ENCODE results near the gene TPCN2.
"Not testable (repeated sequence)": the region's sequence is repeated elsewhere in the genome, so short reads cannot be mapped to it uniquely, and the experiment has no call there.

Gene TPCN2

DNA sequence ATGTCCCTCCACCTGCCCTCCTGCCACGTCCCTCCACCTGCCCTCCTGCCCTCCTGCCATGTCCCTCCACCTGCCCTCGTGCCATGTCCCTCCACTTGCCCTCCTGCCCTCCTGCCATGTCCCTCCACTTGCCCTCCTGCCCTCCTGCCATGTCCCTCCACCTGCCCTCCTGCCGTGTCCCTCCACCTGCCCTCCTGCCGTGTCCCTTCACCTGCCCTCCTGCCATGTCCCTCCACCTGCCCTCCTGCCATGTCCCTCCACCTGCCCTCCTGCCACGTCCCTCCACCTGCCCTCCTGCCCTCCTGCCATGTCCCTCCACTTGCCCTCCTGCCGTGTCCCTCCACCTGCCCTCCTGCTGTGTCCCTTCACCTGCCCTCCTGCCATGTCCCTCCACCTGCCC lies 28.2 kb downstream of the TPCN2 start:
- DNase-seq: not testable (repeated sequence)

DNA sequence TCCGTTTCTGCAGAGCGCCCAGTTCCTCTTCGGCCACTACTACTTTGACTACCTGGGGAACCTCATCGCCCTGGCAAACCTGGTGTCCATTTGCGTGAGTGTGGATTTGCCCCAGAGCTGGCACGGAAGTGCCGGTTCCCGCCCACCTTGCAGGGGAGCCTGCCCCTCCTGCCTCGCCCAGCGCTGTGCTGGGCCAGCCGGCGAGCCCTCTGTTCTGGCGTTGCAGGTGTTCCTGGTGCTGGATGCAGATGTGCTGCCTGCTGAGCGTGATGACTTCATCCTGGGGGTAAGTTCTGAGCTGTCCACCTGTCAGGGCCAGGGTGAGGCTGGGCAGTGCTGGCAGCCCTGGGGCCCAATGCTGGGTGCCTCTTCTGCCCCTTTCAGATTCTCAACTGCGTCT lies 29.8 kb downstream of the TPCN2 start:
- no peak for DNase-seq

DNA sequence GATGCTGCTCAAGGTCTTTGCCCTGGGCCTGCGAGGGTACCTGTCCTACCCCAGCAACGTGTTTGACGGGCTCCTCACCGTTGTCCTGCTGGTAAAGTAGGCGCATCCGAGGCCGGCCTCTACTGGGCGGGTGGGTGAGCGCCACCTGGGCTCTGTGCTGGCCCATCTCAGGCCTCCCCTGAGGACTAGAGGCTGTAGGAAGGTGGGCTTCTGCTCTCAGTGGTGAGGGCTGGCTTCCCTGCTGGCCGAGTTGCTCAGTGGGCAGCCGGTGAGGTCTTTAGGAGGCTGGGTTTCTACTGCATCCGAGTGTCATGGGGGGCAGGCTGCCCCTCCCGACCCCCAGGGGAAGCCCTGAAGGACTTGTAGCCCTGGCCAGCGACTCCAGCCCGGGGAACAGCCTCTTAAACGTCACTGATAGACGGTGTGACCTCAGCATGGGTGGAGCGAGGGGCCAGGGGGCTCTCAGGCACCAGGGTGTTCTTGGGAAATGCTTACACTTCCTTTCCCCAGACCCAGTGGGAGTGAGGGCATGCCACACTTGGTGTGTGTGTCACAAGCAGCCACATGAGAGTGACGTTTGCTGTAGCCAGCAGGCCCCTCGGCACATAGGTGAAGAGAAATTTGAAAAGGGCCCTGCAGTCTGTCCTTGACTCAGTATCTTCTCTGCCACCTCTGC lies 30.3 kb downstream of the TPCN2 start:
- no peak for DNase-seq

DNA sequence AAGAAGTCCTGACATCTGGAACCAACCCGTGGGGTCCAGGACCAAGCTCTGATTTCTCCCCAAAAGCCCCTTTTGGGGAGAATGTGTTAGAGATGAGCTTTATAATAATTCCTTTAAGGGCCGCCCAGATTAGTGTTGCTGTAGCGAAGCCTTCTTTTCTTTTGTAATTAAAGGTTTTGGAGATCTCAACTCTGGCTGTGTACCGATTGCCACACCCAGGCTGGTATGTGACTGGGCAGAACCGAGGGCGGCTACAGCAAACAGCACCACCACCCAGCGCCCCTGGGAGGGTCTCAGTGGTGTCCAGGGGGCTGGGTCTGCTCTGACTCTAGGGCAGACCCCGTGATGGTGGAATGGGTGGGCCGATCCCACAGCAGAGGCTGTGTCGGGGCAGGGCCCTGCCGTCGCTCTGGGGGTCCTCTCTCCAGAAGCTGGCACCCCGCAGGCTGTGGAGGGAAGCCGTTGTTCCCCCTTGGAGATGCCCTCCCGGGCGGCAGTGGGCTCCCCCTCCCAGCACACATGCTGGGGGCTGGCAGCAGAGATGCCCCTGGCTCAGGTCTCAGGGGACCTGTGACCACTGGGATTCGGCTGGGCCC lies 31.0 kb downstream of the TPCN2 start:
- DNase-seq: no peak

- DNase-seq: peak; percentile 36
Measured at GRCh38 chr11:69080257-69080995, 31.7 kb downstream of the TPCN2 start.

- no peak for DNase-seq
Measured at GRCh38 chr11:69081180-69081579, 32.4 kb downstream of the TPCN2 start.

DNA sequence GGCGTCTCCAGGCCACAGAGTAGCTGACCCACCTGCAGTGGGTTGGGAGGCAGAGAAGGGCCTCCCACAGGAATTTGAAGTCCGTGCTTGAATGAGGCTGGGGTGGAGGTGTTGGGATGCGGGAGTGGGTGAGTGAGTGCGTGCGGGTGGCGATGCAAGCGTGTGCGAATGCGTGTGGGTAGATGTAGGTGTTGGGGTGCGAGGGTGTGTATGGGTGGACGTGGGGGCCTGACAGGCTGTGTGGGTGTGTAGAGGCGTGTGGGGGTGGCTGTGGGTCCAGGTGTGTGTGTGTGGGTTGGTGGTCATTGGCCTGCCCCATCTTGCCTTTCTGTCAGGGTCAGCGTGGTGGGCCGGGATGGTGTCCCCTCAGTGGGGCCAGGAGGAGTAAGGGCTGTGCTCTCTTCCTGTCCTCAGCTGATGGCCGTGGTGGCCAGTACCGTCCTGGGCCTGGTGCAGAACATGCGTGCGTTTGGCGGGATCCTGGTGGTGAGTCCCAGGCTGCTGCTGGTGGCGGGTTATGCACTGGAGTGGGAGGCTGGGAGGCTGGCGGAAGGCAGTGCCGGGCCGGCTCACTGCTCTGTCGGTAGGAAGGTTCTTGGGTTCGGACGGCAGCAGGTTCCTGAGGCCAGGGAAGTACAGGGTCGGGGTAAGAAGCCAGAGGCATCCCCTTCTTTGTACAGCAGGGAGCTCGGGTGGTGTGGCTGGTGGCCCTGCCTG lies 35.0 kb downstream of the TPCN2 start:
- DNase-seq: no peak

DNA sequence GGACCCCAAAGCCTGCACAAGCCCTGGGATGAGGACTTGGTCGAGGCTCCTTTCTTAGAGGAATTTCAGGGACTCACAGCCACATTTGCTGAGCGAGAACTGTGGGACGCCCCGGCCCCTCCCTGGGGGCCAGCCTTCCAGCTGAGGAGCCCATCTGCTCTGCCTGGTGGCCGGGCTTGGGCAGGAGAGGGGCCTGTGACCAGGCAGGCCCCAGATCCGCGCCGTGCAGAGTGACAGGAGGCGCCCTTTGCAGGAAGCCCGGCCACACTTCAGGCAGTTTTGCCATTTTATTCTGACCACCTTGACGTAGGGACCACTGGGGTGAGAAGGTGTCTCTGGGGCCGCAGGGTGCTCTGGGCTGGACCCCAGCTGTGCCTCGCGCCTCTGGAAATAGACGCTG lies 35.6 kb downstream of the TPCN2 start:
- DNase-seq: no peak

DNA sequence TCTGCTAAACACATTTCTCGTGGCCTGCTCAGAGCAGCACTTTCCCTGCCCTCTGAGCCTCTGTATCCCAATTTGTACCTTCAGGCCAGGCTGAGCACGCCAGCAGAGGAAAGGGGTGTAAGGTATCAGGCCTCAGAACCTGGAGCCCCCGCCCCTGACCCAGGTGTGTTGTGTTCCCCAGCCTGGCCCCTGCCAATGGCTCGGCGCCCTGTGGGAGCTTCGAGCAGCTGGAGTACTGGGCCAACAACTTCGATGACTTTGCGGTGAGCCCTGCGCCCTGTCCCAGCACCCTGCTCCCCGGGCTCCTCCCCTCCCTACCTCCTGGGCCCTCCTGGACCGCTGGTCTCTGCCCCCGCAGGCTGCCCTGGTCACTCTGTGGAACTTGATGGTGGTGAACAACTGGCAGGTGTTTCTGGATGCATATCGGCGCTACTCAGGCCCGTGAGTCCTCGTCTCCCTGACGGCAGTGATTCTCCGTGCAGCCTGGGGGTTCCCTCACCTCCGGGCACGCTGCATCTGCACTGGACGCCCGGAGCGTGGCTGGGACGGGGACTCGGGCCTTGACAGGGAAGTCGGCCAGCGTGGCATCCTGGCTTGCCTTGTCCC lies 36.9 kb downstream of the TPCN2 start:
- DNase-seq: no peak

GRCh38 chr11:69086152-69087132 lies 37.7 kb downstream of the TPCN2 start:
- no peak for DNase-seq

- no peak for DNase-seq
Measured at GRCh38 chr11:69087133-69087524, 38.4 kb downstream of the TPCN2 start.

GRCh38 chr11:69087811-69088210 lies 39.1 kb downstream of the TPCN2 start:
- no peak for DNase-seq

DNA sequence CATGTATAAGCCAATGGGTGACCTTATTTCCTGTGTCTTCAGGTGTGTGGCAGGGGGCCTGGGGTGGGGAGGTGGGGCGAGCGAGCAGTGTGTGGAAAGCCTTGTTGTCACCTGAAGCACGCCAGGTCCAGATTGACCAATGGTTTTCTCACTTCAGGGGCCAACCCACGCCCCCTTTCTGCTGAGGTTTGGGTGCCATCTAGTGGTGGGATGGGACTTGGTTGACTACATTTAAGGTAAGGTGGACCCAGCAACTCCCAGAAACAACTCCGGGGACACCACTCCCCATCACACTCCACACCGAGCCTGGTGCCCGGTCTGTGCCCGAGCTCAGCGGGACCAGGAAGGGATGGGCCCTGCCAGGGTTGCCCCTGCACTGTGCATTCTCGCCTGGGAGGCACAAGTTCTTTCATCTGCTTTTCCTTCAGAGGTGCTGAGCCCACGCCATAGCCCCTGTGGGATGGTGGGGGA lies 40.0 kb downstream of the TPCN2 start:
- peak; percentile 73 for DNase-seq

GRCh38 chr11:69089258-69089657 lies 40.5 kb downstream of the TPCN2 start:
- DNase-seq: no peak

DNA sequence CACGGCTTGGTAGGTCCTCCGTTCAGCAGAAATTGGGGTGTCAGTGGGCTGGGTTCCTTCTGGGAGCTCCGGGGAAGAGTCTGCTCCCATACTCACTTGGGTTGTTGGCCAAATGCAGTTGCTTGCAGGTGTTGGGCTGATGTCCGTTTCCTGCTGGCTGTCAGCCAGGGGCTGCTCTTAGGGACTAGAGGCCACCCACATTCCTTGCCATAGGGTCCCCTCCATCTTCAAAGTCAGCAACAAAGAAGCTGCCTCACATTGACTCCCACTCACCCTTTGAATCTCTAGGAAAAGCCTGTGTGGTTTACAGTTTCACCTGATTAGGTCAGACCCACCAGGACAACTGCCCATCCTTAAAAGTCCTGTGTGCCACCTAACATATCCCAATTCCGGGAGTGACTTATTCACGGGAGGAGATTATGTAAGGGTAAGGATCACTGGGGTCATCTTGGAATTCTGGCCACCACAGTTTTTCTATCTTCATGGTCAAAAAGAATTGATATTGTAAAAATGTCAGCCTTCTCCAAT lies 43.0 kb downstream of the TPCN2 start:
- no peak for DNase-seq

GRCh38 chr11:69092263-69092662 lies 43.5 kb downstream of the TPCN2 start:
- DNase-seq: no peak

GRCh38 chr11:69093106-69093505 lies 44.4 kb downstream of the TPCN2 start:
- no peak for DNase-seq

- DNase-seq: no peak
Measured at GRCh38 chr11:69094111-69094914, 45.6 kb downstream of the TPCN2 start.

- no peak for DNase-seq
Measured at GRCh38 chr11:69094915-69095290, 46.2 kb downstream of the TPCN2 start.

- no peak for DNase-seq
Measured at GRCh38 chr11:69095300-69095699, 46.6 kb downstream of the TPCN2 start.

DNA sequence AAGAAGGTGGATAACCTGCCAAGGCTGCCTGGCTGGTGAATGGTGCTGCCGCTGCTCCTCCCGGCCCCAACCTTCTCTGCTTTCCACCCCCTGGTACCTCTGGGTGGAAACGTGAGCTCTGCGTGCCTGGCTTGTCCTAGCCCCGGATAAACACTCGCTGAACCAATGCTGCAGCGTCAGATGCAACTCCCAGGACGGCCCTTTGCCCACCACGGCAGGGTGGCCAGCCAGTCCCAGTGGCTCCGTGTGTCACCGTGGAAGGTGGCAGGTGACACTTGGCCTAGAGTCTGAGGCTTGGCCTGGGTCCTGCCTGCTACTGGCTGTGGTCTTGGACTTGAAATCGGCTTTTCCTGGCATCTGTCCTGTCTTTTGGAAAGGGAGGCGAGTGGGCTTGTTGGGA lies 47.7 kb downstream of the TPCN2 start:
- no peak for DNase-seq
